ENCODE measurements around the gene CPTP. TPM values are rescaled to one million over a fixed set of nuclear protein-coding genes. Genes with fewer than 3 reads are reported as not detected.

Gene CPTP
- total RNA-seq, 2 donors from 2014 or later = 35.8 to 54.0 TPM

- no peaks in the 10 kb centered on the region for H3K9me3 ChIP-seq
- TF ChIP-seq POLR2AphosphoS5 (IDR thresholded peaks at IDR 0.05) (no peak), POLR2A (IDR thresholded peaks at IDR 0.05) (no peak)
- peak overlapping the region; percentile 72 to 83 for H3K27ac ChIP-seq
- no peaks in the 10 kb centered on the region for H3K27me3 ChIP-seq (replicated peaks; ENCODE audit: insufficient read depth)
- DNase-seq (ENCODE audit: low spot score) = no peak
- WGBS = 8% methylated on average over 17 of the region's 18 CpGs
- H3K4me3 ChIP-seq = peak overlapping the region; percentile 30 to 37
- no peaks in the 10 kb centered on the region for H3K4me1 ChIP-seq (replicated peaks)
- no peaks in the 10 kb centered on the region for H3K36me3 ChIP-seq
- intact Hi-C loops (cut with DNase I) = no loop called here
Measured at GRCh38 chr1:1357871-1358432, 33.4 kb downstream of the CPTP start.

GRCh38 chr1:1358433-1359271, 34.0 kb downstream of the CPTP start, which contains the start of gene MXRA8:
MXRA8 (minus strand) TSS chr1:1358555; CDS start chr1:1358504, 51 bp downstream.
- Histone ChIP-seq H3K4me3 (peak within 1 kb of the TSS; percentile 30 to 37), H3K4me1 (replicated peaks) (no peaks in the 10 kb centered on the region), H3K27me3 (replicated peaks; ENCODE audit: insufficient read depth) (no peaks in the 10 kb centered on the region), H3K9me3 (no peaks in the 10 kb centered on the region), H3K27ac (peak within 1 kb of the TSS; percentile 72 to 83), H3K36me3 (no peaks in the 10 kb centered on the region)
- no peak for DNase-seq (ENCODE audit: low spot score)
- TF ChIP-seq POLR2AphosphoS5 (IDR thresholded peaks at IDR 0.05) = no peak
- no peak for TF ChIP-seq POLR2A (IDR thresholded peaks at IDR 0.05)
- TF ChIP-seq CTCF (IDR thresholded peaks at IDR 0.05) = no peak
- 23% methylated on average over 29 of the region's 29 CpGs for WGBS
- intact Hi-C loops (cut with DNase I) = no loop called here

GRCh38 chr1:1359308-1359663, 34.7 kb downstream of the CPTP start:
- no peaks in the 10 kb centered on the region for H3K27me3 ChIP-seq (replicated peaks; ENCODE audit: insufficient read depth)
- no peaks in the 10 kb centered on the region for H3K9me3 ChIP-seq
- TF ChIP-seq POLR2AphosphoS5 (IDR thresholded peaks at IDR 0.05) (no peak), POLR2A (IDR thresholded peaks at IDR 0.05) (no peak), CTCF (IDR thresholded peaks at IDR 0.05) (no peak)
- H3K27ac ChIP-seq = peak overlapping the region; percentile 72 to 83
- 62% methylated on average over 6 of the region's 6 CpGs for WGBS
- no peaks in the 10 kb centered on the region for H3K4me1 ChIP-seq (replicated peaks)
- intact Hi-C loops (cut with DNase I) = no loop called here
- H3K4me3 ChIP-seq = no peak overlapping the region
- no peak for DNase-seq (ENCODE audit: low spot score)
- H3K36me3 ChIP-seq = no peaks in the 10 kb centered on the region

GRCh38 chr1:1359664-1360468, 35.3 kb downstream of the CPTP start:
- no peak for DNase-seq (ENCODE audit: low spot score)
- Histone ChIP-seq H3K9me3 (no peaks in the 10 kb centered on the region), H3K4me1 (replicated peaks) (no peaks in the 10 kb centered on the region)

More at GRCh38 chr1:1359664-1360468, 35.3 kb downstream of the CPTP start:
- H3K4me3 ChIP-seq = no peak overlapping the region
- WGBS = 45% methylated on average over 28 of the region's 28 CpGs
- no peaks in the 10 kb centered on the region for H3K27me3 ChIP-seq (replicated peaks; ENCODE audit: insufficient read depth)
- intact Hi-C loops (cut with DNase I) = no loop called here
- H3K27ac ChIP-seq = peak overlapping the region; percentile 72 to 83
- H3K36me3 ChIP-seq = no peaks in the 10 kb centered on the region
- TF ChIP-seq POLR2AphosphoS5 (IDR thresholded peaks at IDR 0.05) = no peak
- no peak for TF ChIP-seq POLR2A (IDR thresholded peaks at IDR 0.05)
- no peak for TF ChIP-seq CTCF (IDR thresholded peaks at IDR 0.05)

All from prostate gland (tissue), 2 donors.